ENCODE results near the gene LGALS14. TPM values are rescaled to one million over a fixed set of nuclear protein-coding genes. Genes with fewer than 3 reads are reported as not detected.
A peak's percentile ranks its signal among the peaks of the same experiment; 100 is the strongest.

The LGALS14 gene
- total RNA-seq, 2 donors from 2014 or later, result 3.3 to 5.1 TPM

- Mint-ChIP-seq H3K27ac (no peak overlapping the region), H3K9me3 (no peaks in the 10 kb centered on the region), H3K36me3 (no peaks in the 10 kb centered on the region)
- DNase-seq (ENCODE audit: low spot score in 2 of 2), result no peak
- no peak for ATAC-seq
These were observed 23.0 kb downstream of the LGALS14 start for GRCh38 chr19:39727070-39727800.

GRCh38 chr19:39728040-39728439 lies 23.8 kb downstream of the LGALS14 start:
- DNase-seq (ENCODE audit: low spot score in 2 of 2), result no peak
- Mint-ChIP-seq H3K27ac (no peak overlapping the region), H3K36me3 (no peaks in the 10 kb centered on the region), H3K9me3 (no peaks in the 10 kb centered on the region)
- ATAC-seq, result no peak

GRCh38 chr19:39729594-39729993 lies 25.3 kb downstream of the LGALS14 start:
- DNase-seq (ENCODE audit: low spot score in 2 of 2), result no peak
- no peaks in the 10 kb centered on the region for H3K36me3 Mint-ChIP-seq
- peaks cover 4 to 5% of the 10 kb centered on the region in 2 donors for H3K9me3 Mint-ChIP-seq
- no peak for ATAC-seq
- H3K27ac Mint-ChIP-seq, result no peak overlapping the region

- Mint-ChIP-seq H3K36me3 (no peaks in the 10 kb centered on the region), H3K27ac (no peak overlapping the region), H3K9me3 (peaks cover 4 to 5% of the 10 kb centered on the region in 2 donors)
- DNase-seq (ENCODE audit: low spot score in 2 of 2) (no peak), ATAC-seq (no peak)
These were observed 27.4 kb downstream of the LGALS14 start for GRCh38 chr19:39731685-39732084.

- ATAC-seq (no peak), DNase-seq (ENCODE audit: low spot score in 2 of 2) (no peak)
- Mint-ChIP-seq H3K36me3 (no peaks in the 10 kb centered on the region), H3K27ac (peak overlapping the region in 1 of 2 donors; percentile 39), H3K9me3 (peaks cover 4 to 5% of the 10 kb centered on the region in 2 donors)
These were observed 29.6 kb downstream of the LGALS14 start for GRCh38 chr19:39733841-39734240.

- Mint-ChIP-seq H3K9me3 (peaks cover 4 to 5% of the 10 kb centered on the region in 2 donors), H3K36me3 (no peaks in the 10 kb centered on the region), H3K27ac (peak overlapping the region in 1 of 2 donors; percentile 31)
- ATAC-seq (peak in 1 of 2 donors; percentile 70), DNase-seq (ENCODE audit: low spot score in 2 of 2) (no peak)
These were observed 31.4 kb downstream of the LGALS14 start for GRCh38 chr19:39735688-39736087.

GRCh38 chr19:39736088-39736487 lies 31.8 kb downstream of the LGALS14 start:
- DNase-seq (ENCODE audit: low spot score in 2 of 2) (no peak), ATAC-seq (no peak)
- H3K36me3 Mint-ChIP-seq, result no peaks in the 10 kb centered on the region
- peak overlapping the region in 1 of 2 donors; percentile 31 for H3K27ac Mint-ChIP-seq
- peaks cover 4 to 5% of the 10 kb centered on the region in 2 donors for H3K9me3 Mint-ChIP-seq

- no peak for DNase-seq (ENCODE audit: low spot score in 2 of 2)
These were observed 33.1 kb downstream of the LGALS14 start for GRCh38 chr19:39737351-39737750.

GRCh38 chr19:39737891-39738290 lies 33.6 kb downstream of the LGALS14 start, which contains the start of gene CLC:
Gene CLC, minus strand, starts transcription at chr19:39738029. Its CDS starts 77 bp downstream, at chr19:39737952.
- Mint-ChIP-seq H3K36me3 (no peaks in the 10 kb centered on the region), H3K27ac (peak within 1 kb of the TSS in 1 of 2 donors; percentile 8), H3K9me3 (peaks cover 4 to 5% of the 10 kb centered on the region in 2 donors)
- ATAC-seq (no peak), DNase-seq (ENCODE audit: low spot score in 2 of 2) (no peak)

More at GRCh38 chr19:39737351-39737750, 33.1 kb downstream of the LGALS14 start:
- Mint-ChIP-seq H3K36me3 (no peaks in the 10 kb centered on the region), H3K9me3 (peaks cover 4 to 5% of the 10 kb centered on the region in 2 donors), H3K27ac (peak overlapping the region in 1 of 2 donors; percentile 8)
- ATAC-seq, result peak; percentile 32 to 65

GRCh38 chr19:39738814-39739213 lies 34.5 kb downstream of the LGALS14 start:
- Mint-ChIP-seq H3K27ac (no peak overlapping the region), H3K36me3 (no peaks in the 10 kb centered on the region), H3K9me3 (peaks cover under 1 to 6% of the 10 kb centered on the region in 2 donors)
- no peak for DNase-seq (ENCODE audit: low spot score in 2 of 2)
- no peak for ATAC-seq

- H3K9me3 Mint-ChIP-seq, result peaks cover 0 to 5% of the 10 kb centered on the region in 2 donors
- H3K27ac Mint-ChIP-seq, result peak overlapping the region in 1 of 2 donors; percentile 46
- H3K36me3 Mint-ChIP-seq, result no peaks in the 10 kb centered on the region
- ATAC-seq (peak; percentile 63 to 68), DNase-seq (ENCODE audit: low spot score in 2 of 2) (no peak)
These were observed 36.1 kb downstream of the LGALS14 start for GRCh38 chr19:39740395-39740794.

GRCh38 chr19:39745643-39746042 lies 41.4 kb downstream of the LGALS14 start:
- DNase-seq (ENCODE audit: low spot score in 2 of 2) (no peak), ATAC-seq (no peak)
- no peaks in the 10 kb centered on the region for H3K36me3 Mint-ChIP-seq
- H3K27ac Mint-ChIP-seq, result no peak overlapping the region
- H3K9me3 Mint-ChIP-seq, result peaks cover 0 to 9% of the 10 kb centered on the region in 2 donors

- no peak for DNase-seq (ENCODE audit: low spot score in 2 of 2)
- no peak overlapping the region for H3K27ac Mint-ChIP-seq
- ATAC-seq, result no peak
- peaks cover 0 to 9% of the 10 kb centered on the region in 2 donors for H3K9me3 Mint-ChIP-seq
- no peaks in the 10 kb centered on the region for H3K36me3 Mint-ChIP-seq
These were observed 42.7 kb downstream of the LGALS14 start for GRCh38 chr19:39746836-39747529.

GRCh38 chr19:39749981-39750380 lies 45.7 kb downstream of the LGALS14 start:
- Mint-ChIP-seq H3K36me3 (no peaks in the 10 kb centered on the region), H3K27ac (no peak overlapping the region), H3K9me3 (peaks cover 0 to 5% of the 10 kb centered on the region in 2 donors)
- ATAC-seq (no peak), DNase-seq (ENCODE audit: low spot score in 2 of 2) (no peak)

GRCh38 chr19:39752390-39752789 lies 48.1 kb downstream of the LGALS14 start:
- ATAC-seq (peak; percentile 90 to 99), DNase-seq (ENCODE audit: low spot score in 2 of 2) (peak in 1 of 2 donors; percentile 13)
- Mint-ChIP-seq H3K9me3 (no peaks in the 10 kb centered on the region), H3K36me3 (no peaks in the 10 kb centered on the region), H3K27ac (no peak overlapping the region)

- H3K27ac Mint-ChIP-seq, result no peak overlapping the region
- no peak for ATAC-seq
- DNase-seq (ENCODE audit: low spot score in 2 of 2), result no peak
- no peaks in the 10 kb centered on the region for H3K9me3 Mint-ChIP-seq
- no peaks in the 10 kb centered on the region for H3K36me3 Mint-ChIP-seq
These were observed 48.5 kb downstream of the LGALS14 start for GRCh38 chr19:39752795-39753194.

- H3K36me3 Mint-ChIP-seq, result no peaks in the 10 kb centered on the region
- DNase-seq (ENCODE audit: low spot score in 2 of 2) (no peak), ATAC-seq (no peak)
These were observed 50.3 kb downstream of the LGALS14 start for GRCh38 chr19:39754544-39754943.

More at GRCh38 chr19:39754544-39754943, 50.3 kb downstream of the LGALS14 start:
- Mint-ChIP-seq H3K27ac (no peak overlapping the region), H3K9me3 (no peaks in the 10 kb centered on the region)
